ENCODE results near the gene IRS1. TPM values are rescaled to one million over a fixed set of nuclear protein-coding genes. Genes with fewer than 3 reads are reported as not detected.

IRS1 gene
- total RNA-seq, 1 donor from 2014 or later: 25.3 TPM

DNA sequence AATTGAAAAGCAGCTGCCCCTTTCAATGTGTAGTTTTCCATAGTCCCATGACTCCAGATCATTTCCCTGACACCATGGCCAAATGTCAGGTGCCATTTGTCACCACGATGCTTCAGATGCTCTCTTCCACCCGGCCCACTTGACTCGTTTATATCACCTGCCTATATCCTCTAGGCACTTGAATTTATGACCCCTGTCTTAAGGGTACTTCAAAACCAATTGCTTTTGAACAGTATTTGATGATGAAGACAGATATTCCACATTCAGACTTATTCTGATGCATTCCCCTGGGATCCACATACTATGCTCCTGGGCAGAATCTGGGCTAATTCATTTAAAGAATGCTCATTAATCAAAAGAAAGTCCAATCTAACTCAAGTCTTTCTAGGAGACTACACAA lies 19.3 kb upstream of the IRS1 start:
- ATAC-seq (no peak), DNase-seq (ENCODE audit: low spot score) (no peak)

- no peak for ATAC-seq
- DNase-seq (ENCODE audit: low spot score): no peak
These were observed 13.6 kb upstream of the IRS1 start for GRCh38 chr2:226813148-226813701.

DNA sequence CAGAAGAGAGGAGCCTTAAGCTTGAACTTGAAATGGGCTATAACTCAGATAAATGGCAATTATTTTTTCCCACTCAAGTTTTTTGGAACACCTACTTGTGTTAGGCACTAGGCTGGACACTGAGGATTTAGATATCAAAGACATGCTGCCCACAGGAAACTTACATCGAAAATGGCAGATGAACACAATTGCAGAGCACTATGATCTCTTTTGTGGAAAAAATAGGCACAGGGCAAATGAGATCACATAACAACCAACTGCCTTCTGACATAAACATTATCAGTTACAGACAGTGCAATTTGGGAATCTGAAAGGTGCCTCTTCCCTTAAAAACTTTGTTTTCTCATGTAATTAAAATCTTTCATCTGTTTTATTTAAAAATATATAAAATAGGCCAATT lies 3.8 kb upstream of the IRS1 start:
- DNase-seq (ENCODE audit: low spot score): no peak
- no peak for ATAC-seq

- DNase-seq (ENCODE audit: low spot score): no peak
- peak; percentile 1 for ATAC-seq
These were observed 3.0 kb upstream of the IRS1 start for GRCh38 chr2:226802573-226802972.

GRCh38 chr2:226800941-226801784 lies 1.5 kb upstream of the IRS1 start:
- peak; percentile 95 for DNase-seq (ENCODE audit: low spot score)
- peak; percentile 62 for ATAC-seq

- DNase-seq (ENCODE audit: low spot score) (peak; percentile 64), ATAC-seq (peak; percentile 34)
These were observed 638 bp upstream of the IRS1 start for GRCh38 chr2:226799976-226800940.

- ATAC-seq (peak; percentile 0), DNase-seq (ENCODE audit: low spot score) (peak; percentile 63)
These were observed 1.0 kb downstream of the IRS1 start for GRCh38 chr2:226798422-226799210.

DNA sequence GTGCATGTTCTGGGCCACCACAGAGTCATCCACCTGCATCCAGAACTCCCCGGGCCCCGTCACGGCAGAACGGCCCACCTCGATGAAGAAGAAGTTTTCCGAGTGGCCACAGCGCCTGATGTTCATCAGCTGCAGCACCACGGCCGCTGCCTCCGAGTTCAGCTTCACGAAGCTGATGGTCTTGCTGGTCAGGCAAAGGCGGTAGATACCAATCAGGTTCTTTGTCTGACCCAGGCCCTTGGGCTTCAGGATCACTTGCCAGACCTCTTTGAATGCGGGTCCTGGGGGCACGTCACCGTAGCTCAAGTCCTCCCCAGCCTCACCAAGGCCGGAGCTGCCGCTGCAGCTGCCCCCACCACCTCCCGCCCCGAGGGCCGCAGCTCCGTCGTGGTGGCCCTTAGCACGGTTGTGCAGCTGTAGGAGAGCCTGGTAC lies 1.6 kb downstream of the IRS1 start:
- DNase-seq (ENCODE audit: low spot score) (no peak), ATAC-seq (no peak)

GRCh38 chr2:226797289-226797988 lies 2.2 kb downstream of the IRS1 start:
- DNase-seq (ENCODE audit: low spot score) (peak; percentile 74), ATAC-seq (peak; percentile 1)

DNA sequence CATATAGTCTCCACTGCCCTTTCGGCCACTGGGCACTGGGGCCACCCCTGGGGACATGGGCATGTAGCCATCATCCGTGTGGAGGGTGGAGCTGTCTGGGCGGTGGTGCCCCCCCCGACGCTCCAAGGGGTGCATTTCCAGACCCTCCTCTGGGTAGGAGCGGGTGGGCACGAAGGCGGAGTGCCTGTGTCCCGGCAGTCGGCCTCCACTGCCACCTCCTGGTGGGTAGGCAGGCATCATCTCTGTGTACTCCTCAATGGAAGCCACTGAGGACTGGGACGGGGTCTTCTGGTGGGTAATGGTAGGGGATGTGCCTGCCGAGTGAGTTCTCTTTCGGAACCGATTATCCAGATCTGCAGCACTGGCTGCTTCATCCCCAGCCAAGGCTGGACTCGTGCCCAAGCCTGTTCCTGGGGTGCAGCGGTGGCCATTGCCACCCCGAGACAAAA lies 2.8 kb downstream of the IRS1 start:
- DNase-seq (ENCODE audit: low spot score) (peak; percentile 65), ATAC-seq (peak; percentile 21)

DNA sequence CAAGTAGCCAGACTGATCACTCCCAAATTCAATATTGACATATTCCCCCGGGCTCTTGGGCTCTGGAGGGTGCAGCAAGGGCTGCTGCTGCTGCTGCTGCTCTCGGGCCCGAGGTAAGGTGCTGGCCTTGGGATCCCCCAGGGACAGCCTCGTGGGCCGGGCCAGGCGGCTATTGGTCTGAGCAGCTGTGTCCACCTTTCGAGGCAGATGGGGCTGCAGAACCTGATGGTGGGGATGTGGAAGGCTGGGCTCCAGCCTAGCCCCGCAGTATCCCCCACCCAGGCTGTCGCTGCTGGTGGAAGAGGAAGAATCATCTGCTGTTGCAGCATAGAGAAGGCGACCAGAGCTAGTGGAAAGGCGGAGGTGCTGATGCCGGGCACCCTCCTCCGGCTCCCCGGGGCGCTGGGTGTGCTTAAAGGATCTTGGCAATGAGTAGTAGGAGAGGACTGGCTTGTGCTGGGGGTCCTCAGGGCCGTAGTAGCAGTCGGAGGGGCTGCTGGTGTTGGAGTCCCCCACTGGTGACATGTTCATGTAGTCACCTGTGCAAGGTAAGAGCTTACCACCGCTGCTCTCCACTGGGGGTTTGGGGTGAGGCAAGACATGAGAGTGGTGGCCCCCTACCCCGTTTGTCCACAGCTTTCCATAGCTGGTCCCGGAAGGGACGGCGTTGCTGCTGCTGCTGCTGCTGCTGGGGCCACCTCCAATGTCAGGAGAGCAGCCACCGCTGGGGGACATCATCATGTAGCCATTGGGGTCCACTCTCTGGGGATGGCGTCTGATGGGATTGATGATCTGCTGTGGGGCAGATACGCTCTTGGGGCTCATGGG lies 3.4 kb downstream of the IRS1 start:
- ATAC-seq (peak; percentile 6), DNase-seq (ENCODE audit: low spot score) (no peak)

DNA sequence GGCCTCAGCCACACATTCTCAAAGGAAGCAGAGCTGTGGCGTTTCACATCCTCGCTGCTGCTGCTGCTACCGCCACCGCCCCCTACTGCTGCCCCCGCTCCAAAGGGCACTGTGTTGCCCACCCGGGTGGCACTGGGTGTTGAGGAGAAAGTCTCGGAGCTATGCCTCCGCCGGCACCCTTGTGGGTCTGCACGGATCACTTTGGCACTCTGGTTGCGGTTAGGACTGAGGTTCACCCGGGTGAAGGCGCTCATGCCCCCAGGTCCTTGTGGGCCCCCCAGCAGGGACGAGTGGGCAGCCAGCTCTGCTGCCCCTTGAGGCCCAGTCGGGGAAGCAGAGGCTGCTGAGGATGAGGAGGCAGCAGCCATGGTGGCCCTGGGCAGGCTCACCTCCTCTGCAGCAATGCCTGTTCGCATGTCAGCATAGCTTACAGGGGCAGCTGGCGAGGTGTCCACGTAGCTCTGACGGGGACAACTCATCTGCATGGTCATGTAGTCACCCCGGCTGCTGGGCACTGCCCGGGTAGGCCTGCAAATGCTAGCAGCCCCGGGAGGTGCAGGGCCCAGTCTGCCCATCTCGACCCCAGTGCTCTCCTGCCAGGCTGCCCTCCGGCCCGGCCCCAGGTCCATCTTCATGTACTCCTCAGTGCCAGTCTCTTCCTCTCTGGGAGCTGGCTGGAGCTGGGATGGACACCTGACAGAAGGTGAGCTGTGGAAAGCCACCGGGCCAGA lies 4.2 kb downstream of the IRS1 start:
- DNase-seq (ENCODE audit: low spot score) (peak; percentile 72), ATAC-seq (no peak)

DNA sequence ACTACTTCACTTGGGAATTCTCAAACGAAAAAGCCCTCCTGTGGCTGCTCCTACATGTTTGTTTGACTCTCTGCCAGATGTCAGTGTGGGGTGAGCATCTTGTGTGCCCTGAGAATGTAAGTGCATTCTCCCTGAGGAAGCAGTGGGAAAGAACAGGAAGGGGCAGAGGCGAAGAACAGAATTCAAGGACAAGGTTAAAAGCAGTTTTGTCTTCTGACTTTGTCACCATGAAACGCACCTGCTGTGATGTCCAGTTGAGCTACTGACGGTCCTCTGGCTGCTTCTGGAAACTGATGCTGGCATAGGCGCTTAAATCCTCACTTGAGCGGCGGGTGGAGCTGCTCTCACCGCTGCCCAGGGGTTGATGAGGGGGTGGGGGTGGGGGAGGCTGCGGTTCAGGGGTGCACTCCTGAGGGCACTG lies 4.9 kb downstream of the IRS1 start:
- no peak for DNase-seq (ENCODE audit: low spot score)

GRCh38 chr2:226794196-226794661 lies 5.4 kb downstream of the IRS1 start:
- no peak for DNase-seq (ENCODE audit: low spot score)
- ATAC-seq: no peak

More for the DNA sequence above, 4.9 kb downstream of the IRS1 start:
- ATAC-seq: no peak

- DNase-seq (ENCODE audit: low spot score) (no peak), ATAC-seq (no peak)
These were observed 6.0 kb downstream of the IRS1 start for GRCh38 chr2:226793646-226794045.

DNA sequence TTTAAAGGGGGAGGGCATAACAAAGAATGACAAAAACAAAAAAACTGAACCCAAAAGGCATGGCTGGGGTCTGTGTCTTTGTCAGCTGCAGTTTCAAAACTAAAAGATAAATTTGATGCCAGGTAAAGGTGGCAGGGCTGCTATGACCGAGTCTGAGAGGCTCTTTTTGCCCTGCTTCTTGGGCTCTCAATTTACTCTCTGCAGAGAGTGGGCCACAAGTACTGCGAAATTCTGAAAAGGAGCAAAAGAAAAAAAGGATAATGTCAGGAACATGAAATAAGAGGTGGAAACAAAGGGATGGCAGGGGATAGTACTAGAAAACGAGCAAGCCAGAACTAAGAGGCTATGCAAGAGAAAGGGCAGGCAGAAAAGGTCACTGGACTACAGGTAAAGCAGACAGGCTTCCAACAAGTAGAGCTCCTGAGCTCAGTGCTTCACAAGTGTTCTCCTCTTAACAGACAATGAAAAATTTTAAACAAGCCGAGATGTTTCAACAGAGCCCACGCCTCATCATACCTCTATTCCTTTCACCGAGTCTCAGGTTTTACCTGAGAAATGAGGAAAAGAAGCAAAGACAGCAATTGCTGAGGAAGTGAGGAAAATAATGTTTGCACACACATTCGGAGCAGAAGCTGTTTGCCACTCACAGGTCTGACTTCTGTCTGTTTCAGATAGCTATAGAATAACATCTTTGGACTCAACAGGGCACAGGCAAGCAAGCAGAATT lies 7.3 kb downstream of the IRS1 start:
- ATAC-seq: peak; percentile 36
- DNase-seq (ENCODE audit: low spot score): no peak

GRCh38 chr2:226791487-226792081 lies 8.0 kb downstream of the IRS1 start:
- ATAC-seq (peak; percentile 82), DNase-seq (ENCODE audit: low spot score) (peak; percentile 94)
